Endothelial cell of umbilical vein (primary cell): ENCODE measurements around the gene BCAS4. TPM values are rescaled to one million over a fixed set of nuclear protein-coding genes. Genes with fewer than 3 reads are reported as not detected.

ENCODE experiments used
- BruUV-seq: library from RNA; stranded (reverse); fragments of 400-500 nt; replicated peaks from 2 replicates; lab custom pipeline; 2021; lab: Mats Ljungman, UMichigan
- CTCF ChIA-PET: fragments of 300-600, 350-600 bp; sonication (Branson Sonifier 250); formaldehyde crosslinking; loops from one replicate; lab custom pipeline; 2021; ENCODE audit warnings: antibody characterized with exemption, inconsistent platforms; lab: Charles Lee
- POLR2A ChIA-PET: fragments of 300-600, 350-600 bp; sonication (Branson Sonifier 250); formaldehyde crosslinking; loops from one replicate; lab custom pipeline; 2021; ENCODE audit warnings: antibody characterized with exemption, inconsistent platforms; lab: Charles Lee
- DNase-seq: peaks from one replicate; pipeline ENCODE4 v3.0.0-alpha.2; 2011; ENCODE audit warnings: low read depth, low spot score
- FAIRE-seq: peaks from 2 replicates; lab custom pipeline; 2011; peaks lifted over from hg19 to GRCh38; lab: Jason Lieb, UNC
- H2AFZ ChIP-seq: 2 replicates; pipeline ENCODE4 v1.6.0; 2012; ENCODE audit warnings: low read depth, low read length, control low read depth, inconsistent platforms
- H3K27ac ChIP-seq: 2 replicates; pipeline ENCODE4 v1.5.1; 2011; ENCODE audit warnings: low read depth, mild to moderate bottlenecking, control low read depth, low read length, moderate library complexity; ENCODE audit not compliant: insufficient read depth
- H3K27me3 ChIP-seq, 2 experiments: 2 replicates each; pipeline versions ENCODE4 v1.6.0 to v1.6.1; 2011; ENCODE audit warnings: low read length in 2 of 2, mixed read lengths in 1 of 2; ENCODE audit not compliant: control insufficient read depth in 2 of 2, insufficient read depth in 2 of 2
- H3K36me3 ChIP-seq, 2 experiments: 2 replicates in 1 of 2; 3 replicates in 1 of 2; pipeline ENCODE4 v1.5.1; 2011; ENCODE audit warnings: low read length in 2 of 2, mild to moderate bottlenecking in 1 of 2, moderate library complexity in 1 of 2; ENCODE audit not compliant: control insufficient read depth in 2 of 2, insufficient read depth in 2 of 2; ENCODE audit errors: extremely low read depth in 1 of 2
- H3K4me1 ChIP-seq: 3 replicates; pipeline ENCODE4 v1.5.1; 2011; ENCODE audit warnings: mild to moderate bottlenecking, low read length; ENCODE audit not compliant: control insufficient read depth, insufficient read depth; ENCODE audit errors: extremely low read depth
- H3K4me2 ChIP-seq: 2 replicates; pipeline ENCODE4 v1.6.1; 2011; ENCODE audit warnings: low read length, control low read depth, mixed read lengths; ENCODE audit not compliant: insufficient read depth
- H3K4me3 ChIP-seq, 3 experiments: fragments of 200-600 bp in 1 of 3; sonication (generic), shearing (Covaris generic) in 1 of 3; replicated peaks in 1 of 3; 2 replicates each; pipeline ENCODE4 v1.5.1; 2011 to 2016; ENCODE audit warnings: control low read depth in 3 of 3, low read length in 3 of 3, mild to moderate bottlenecking in 2 of 3, inconsistent platforms in 1 of 3, low read depth in 1 of 3, moderate library complexity in 1 of 3; ENCODE audit not compliant: insufficient read depth in 1 of 3
- H3K79me2 ChIP-seq: 2 replicates; pipeline ENCODE4 v1.6.0; 2012; ENCODE audit warnings: low read length, inconsistent platforms; ENCODE audit not compliant: control insufficient read depth, insufficient read depth
- H3K9ac ChIP-seq: replicated peaks from 2 replicates; pipeline ENCODE3; 2011; ENCODE audit warnings: low read length, control low read depth; ENCODE audit not compliant: insufficient read depth; ENCODE audit errors: extremely low read depth
- H3K9me1 ChIP-seq: replicated peaks from 3 replicates; pipeline ENCODE4 v1.6.0; 2011; ENCODE audit warnings: mild to moderate bottlenecking, low read length; ENCODE audit not compliant: control insufficient read depth, insufficient read depth; ENCODE audit errors: extremely low read depth
- H3K9me3 ChIP-seq: replicated peaks from 2 replicates; pipeline ENCODE4 v1.5.1; 2012; ENCODE audit warnings: low read length, inconsistent platforms; ENCODE audit not compliant: control insufficient read depth, insufficient read depth
- H4K20me1 ChIP-seq: replicated peaks from 2 replicates; pipeline ENCODE3; 2011; ENCODE audit warnings: mild to moderate bottlenecking, low read length; ENCODE audit not compliant: control insufficient read depth, insufficient read depth; ENCODE audit errors: extremely low read depth
- CTCF ChIP-seq, 2 donors: IDR thresholded peaks; 1 replicate in 1 of 2; 2 replicates in 1 of 2; pipeline ENCODE4 v1.5.1; 2011; ENCODE audit warnings: low read length in 2 of 2, mild to moderate bottlenecking in 2 of 2, moderate library complexity in 2 of 2, control low read depth in 1 of 2, inconsistent platforms in 1 of 2, low read depth in 1 of 2; ENCODE audit not compliant: insufficient read depth in 1 of 2; ENCODE audit errors: extremely low read depth in 1 of 2
- EZH2 ChIP-seq: IDR thresholded peaks from 2 replicates; pipeline ENCODE4 v1.6.1; 2012; ENCODE audit warnings: borderline replicate concordance, low read depth, mild to moderate bottlenecking, moderate library complexity, low read length, inconsistent platforms; ENCODE audit not compliant: severe bottlenecking
- FOS ChIP-seq: IDR thresholded peaks from 2 replicates; pipeline ENCODE4 v1.6.1; 2011; ENCODE audit warnings: mild to moderate bottlenecking, low read length, moderate library complexity, borderline replicate concordance; ENCODE audit not compliant: insufficient read depth
- GATA2 ChIP-seq: IDR thresholded peaks from 2 replicates; pipeline ENCODE4 v1.7.0; 2011; ENCODE audit warnings: low read depth, mild to moderate bottlenecking, moderate library complexity, mixed read lengths, low read length; ENCODE audit not compliant: insufficient read length, insufficient read depth
- JUN ChIP-seq: IDR thresholded peaks from 2 replicates; pipeline ENCODE4 v1.6.1; 2011; ENCODE audit warnings: borderline replicate concordance, low read depth; ENCODE audit not compliant: insufficient read length, insufficient read depth
- MAX ChIP-seq: IDR thresholded peaks from 2 replicates; pipeline ENCODE4 v1.6.1; 2011; ENCODE audit not compliant: insufficient read depth, insufficient read length
- MYC ChIP-seq: IDR thresholded peaks from one replicate; pipeline ENCODE4 v1.6.1; 2011; ENCODE audit warnings: mild to moderate bottlenecking, low read depth, low read length
- POLR2AphosphoS5 ChIP-seq: IDR thresholded peaks from 2 replicates; pipeline ENCODE4 v1.6.1; 2012; ENCODE audit warnings: low read depth, mild to moderate bottlenecking, control low read depth, low read length, moderate library complexity; ENCODE audit not compliant: insufficient read depth
- dilution Hi-C: fragments of 300-500 bp; cut with MboI; formaldehyde crosslinking; loops from one replicate; pipeline ENCODE4 v1.15.0; 2019; ENCODE audit warnings: low sequenced_read_pairs; ENCODE audit not compliant: extremely low pct_ligation_motif_present
- intact Hi-C: fragments of 100-400 bp; cut with micrococcal nuclease; formaldehyde crosslinking; loops from one replicate; pipeline ENCODE4 v1.10.0; 2022
- polyA plus RNA-seq, 4 experiments: library from polyadenylated mRNA; depleted of rRNA in 3 of 4; stranded (reverse) in 3 of 4; unstranded in 1 of 4; fragments of >200 nt; gene quantifications; 2 replicates each; pipeline versions ENCODE4 v1.2.1 to v1.2.3, GENCODE V29; 2011 to 2012; ENCODE audit warnings: missing spikeins in 1 of 4
- total RNA-seq: library from RNA; stranded (reverse); gene quantifications from 2 replicates; pipeline ENCODE4 v1.2.3, GENCODE V29; 2021

The BCAS4 gene
- total and polyA plus RNA-seq, 2 donors (not counting 3 experiments of a cell fraction or from before 2014, with no cell fraction given): 1.0 to 1.5 TPM

- no TSS peak for BruUV-seq
- DNase-seq (no peak), FAIRE-seq (no peak)
- intact Hi-C loops: no loop called here
- no peak overlapping the region for H3K4me2 ChIP-seq
- H3K4me3 ChIP-seq: no peak overlapping the region
- H3K79me2 ChIP-seq: no peaks in the 10 kb centered on the region
- POLR2A ChIA-PET: interaction anchor here (0.6 kb wide), 1 partner anchor 25 kb away, joined by 8 read pairs; no protein-coding TSS in a partner anchor
- no peak for TF ChIP-seq POLR2AphosphoS5
- no peak for TF ChIP-seq GATA2
- no peak for TF ChIP-seq EZH2
- H3K4me1 ChIP-seq: no peaks in the 10 kb centered on the region
- H2AFZ ChIP-seq: no peak overlapping the region
- no peaks in the 10 kb centered on the region for H3K9me3 ChIP-seq
- no peaks in the 10 kb centered on the region for H3K27me3 ChIP-seq
- H3K36me3 ChIP-seq: no peaks in the 10 kb centered on the region
- no peaks in the 10 kb centered on the region for H4K20me1 ChIP-seq
- dilution Hi-C loops: no loop called here
- H3K27ac ChIP-seq: no peak overlapping the region
- CTCF ChIA-PET: interaction anchor here (0.5 to 2.4 kb wide), 3 partner anchors 28 to 109 kb away, joined by 3 to 7 read pairs (median 5); no protein-coding TSS in a partner anchor
- H3K9ac ChIP-seq: no peak overlapping the region
- no peaks in the 10 kb centered on the region for H3K9me1 ChIP-seq
Observed at GRCh38 chr20:50821257-50821921, 26.5 kb downstream of the BCAS4 start.

GRCh38 chr20:50821994-50822393, 27.1 kb downstream of the BCAS4 start:
- Histone ChIP-seq H3K9me1 (no peaks in the 10 kb centered on the region), H3K27ac (no peak overlapping the region), H4K20me1 (no peaks in the 10 kb centered on the region), H3K79me2 (no peaks in the 10 kb centered on the region), H3K4me2 (no peak overlapping the region), H3K36me3 (no peaks in the 10 kb centered on the region), H3K27me3 (no peaks in the 10 kb centered on the region), H3K4me1 (no peaks in the 10 kb centered on the region), H3K4me3 (no peak overlapping the region), H2AFZ (no peak overlapping the region), H3K9me3 (no peaks in the 10 kb centered on the region), H3K9ac (no peak overlapping the region)
- ChIA-PET POLR2A (no interaction called here), CTCF (interaction anchor here (1.0 to 2.4 kb wide), 3 partner anchors 28 to 193 kb away, joined by 4 to 7 read pairs (median 5); no protein-coding TSS in a partner anchor)
- FAIRE-seq (no peak), DNase-seq (no peak)
- TF ChIP-seq GATA2: no peak
- TF ChIP-seq EZH2: no peak
- TF ChIP-seq FOS: no peak
- TF ChIP-seq JUN: no peak
- TF ChIP-seq CTCF (IDR thresholded peaks at IDR 0.05; ENCODE audit: extremely low read depth in 1 of 2, insufficient read depth in 1 of 2, low read depth in 1 of 2, low read length in 2 of 2): no peak
- no peak for TF ChIP-seq MAX
- TF ChIP-seq MYC: no peak
- BruUV-seq: no TSS peak
- intact Hi-C loops (no loop called here), dilution Hi-C loops (no loop called here)
